Naive thymus-derived CD4-positive, alpha-beta T cell (primary cell): ENCODE results near the gene LRTM1. TPM values are rescaled to one million over a fixed set of nuclear protein-coding genes. Genes with fewer than 3 reads are reported as not detected.

Experiments
- ATAC-seq: fragments of 150-1000 bp; cut with Tn5 transposase; 2 replicates; pipeline ENCODE4 v1.10.0; 2021; ENCODE audit warnings: mild to moderate bottlenecking, moderate library complexity
- CTCF ChIA-PET: fragments of 350-600 bp; sonication (Branson Sonifier 250); formaldehyde crosslinking; loops from one replicate; lab custom pipeline; 2021; ENCODE audit warnings: antibody characterized with exemption; lab: Charles Lee
- POLR2A ChIA-PET: fragments of 350-600 bp; sonication (Branson Sonifier 250); formaldehyde crosslinking; loops from one replicate; lab custom pipeline; 2021; ENCODE audit warnings: antibody characterized with exemption, inconsistent platforms; lab: Charles Lee
- DNase-seq, 9 donors: peaks; one replicate each; pipeline versions ENCODE4 v3.0.0 to v3.0.0-alpha.2; 2020 to 2022; ENCODE audit warnings: mixed read lengths in 1 of 9
- H3K27ac ChIP-seq: one replicate; pipeline ENCODE4 v1.7.0; 2013; ENCODE audit warnings: mild to moderate bottlenecking, low read depth, low read length, moderate library complexity
- H3K27me3 ChIP-seq, 2 donors: one replicate each; pipeline ENCODE4 v1.7.0; 2013; ENCODE audit warnings: low read length in 2 of 2, mild to moderate bottlenecking in 2 of 2, moderate library complexity in 2 of 2; ENCODE audit not compliant: control insufficient read depth in 2 of 2, insufficient read depth in 2 of 2
- H3K36me3 ChIP-seq, 3 experiments: 1 replicate in 2 of 3; 2 replicates in 1 of 3; pipeline ENCODE4 v1.7.0; 2013; ENCODE audit warnings: low read length in 3 of 3, mild to moderate bottlenecking in 3 of 3, moderate library complexity in 1 of 3; ENCODE audit not compliant: insufficient read depth in 3 of 3, control insufficient read depth in 2 of 3
- H3K4me1 ChIP-seq, 2 donors: one replicate each; pipeline ENCODE4 v1.7.0; 2013; ENCODE audit warnings: low read length in 2 of 2, mild to moderate bottlenecking in 2 of 2, moderate library complexity in 1 of 2; ENCODE audit not compliant: control insufficient read depth in 2 of 2, insufficient read depth in 2 of 2
- H3K4me3 ChIP-seq: 2 replicates; pipeline ENCODE4 v1.7.0; 2013; ENCODE audit warnings: mild to moderate bottlenecking, low read length
- H3K9me3 ChIP-seq, 3 experiments: 1 replicate in 2 of 3; 2 replicates in 1 of 3; pipeline ENCODE4 v1.7.0; 2013; ENCODE audit warnings: low read length in 3 of 3; ENCODE audit not compliant: control insufficient read depth in 2 of 3
- H3K27ac Mint-ChIP-seq, 9 donors: one replicate each; pipeline ENCODE4 v1.8.0; 2020 to 2022; ENCODE audit warnings: mixed read lengths in 9 of 9, mild to moderate bottlenecking in 8 of 9, moderate library complexity in 5 of 9, inconsistent platforms in 2 of 9
- H3K27me3 Mint-ChIP-seq, 5 donors: one replicate each; pipeline ENCODE4 v1.8.0; 2021 to 2022; ENCODE audit warnings: mixed read lengths in 5 of 5, mild to moderate bottlenecking in 1 of 5
- H3K36me3 Mint-ChIP-seq, 5 donors: one replicate each; pipeline ENCODE4 v1.8.0; 2020 to 2022; ENCODE audit warnings: mixed read lengths in 5 of 5, mild to moderate bottlenecking in 3 of 5, inconsistent platforms in 1 of 5
- H3K4me1 Mint-ChIP-seq, 7 donors: one replicate each; pipeline ENCODE4 v1.8.0; 2020 to 2022; ENCODE audit warnings: mixed read lengths in 7 of 7, mild to moderate bottlenecking in 3 of 7, inconsistent platforms in 1 of 7
- H3K4me3 Mint-ChIP-seq, 10 donors: one replicate each; pipeline ENCODE4 v1.8.0; 2020 to 2022; ENCODE audit warnings: mild to moderate bottlenecking in 10 of 10, mixed read lengths in 10 of 10, moderate library complexity in 6 of 10, inconsistent platforms in 2 of 10
- H3K9me3 Mint-ChIP-seq, 11 donors: one replicate each; pipeline ENCODE4 v1.8.0; 2020 to 2022; ENCODE audit warnings: mixed read lengths in 11 of 11, mild to moderate bottlenecking in 4 of 11, inconsistent platforms in 1 of 11, moderate library complexity in 1 of 11
- intact Hi-C, 2 donors: fragments of 100-400 bp; cut with micrococcal nuclease; formaldehyde crosslinking; loops; one replicate each; pipeline ENCODE4 v1.15.1; 2023
- polyA plus RNA-seq, 2 donors: library from polyadenylated mRNA; unstranded; fragments of 300-500 nt; fragmentation: Illumina TruSeq; gene quantifications; one replicate each; pipeline ENCODE4 v1.2.3, GENCODE V29; 2021
- total RNA-seq, 6 experiments: library from RNA in 5 of 6; stranded (reverse) in 5 of 6; gene quantifications; 1 replicate in 5 of 6; 2 replicates in 1 of 6; pipeline ENCODE4 v1.2.3 and lab custom pipeline; 2021 to 2026

Gene LRTM1
- total and polyA plus RNA-seq, 7 experiments from 2014 or later, result not detected

GRCh38 chr3:54891540-54891897, 36.3 kb downstream of the LRTM1 start:
- H3K36me3 ChIP-seq, result no peaks in the 10 kb centered on the region
- intact Hi-C loops, result no loop called here
- no peaks in the 10 kb centered on the region for H3K9me3 ChIP-seq
- H3K27me3 ChIP-seq, result no peaks in the 10 kb centered on the region
- no peak overlapping the region for H3K27ac ChIP-seq
- Mint-ChIP-seq H3K4me3 (no peak overlapping the region), H3K36me3 (no peaks in the 10 kb centered on the region), H3K27me3 (no peaks in the 10 kb centered on the region), H3K9me3 (peaks cover 0 to 10% (median 2%) of the 10 kb centered on the region in 11 donors), H3K27ac (no peak overlapping the region), H3K4me1 (no peaks in the 10 kb centered on the region)
- ChIA-PET CTCF (no interaction called here), POLR2A (no interaction called here)
- no peaks in the 10 kb centered on the region for H3K4me1 ChIP-seq
- no peak for DNase-seq
- ATAC-seq, result no peak
- H3K4me3 ChIP-seq, result no peak overlapping the region

GRCh38 chr3:54889731-54890130, 38.1 kb downstream of the LRTM1 start:
- Histone ChIP-seq H3K36me3 (no peaks in the 10 kb centered on the region), H3K9me3 (no peaks in the 10 kb centered on the region), H3K4me3 (no peak overlapping the region), H3K27me3 (no peaks in the 10 kb centered on the region), H3K4me1 (no peaks in the 10 kb centered on the region), H3K27ac (no peak overlapping the region)
- peaks cover 0 to 6% (median 0%) of the 10 kb centered on the region in 11 donors for H3K9me3 Mint-ChIP-seq
- H3K27ac Mint-ChIP-seq, result no peak overlapping the region
- POLR2A ChIA-PET, result no interaction called here
- intact Hi-C loops, result no loop called here
- ATAC-seq, result no peak
- H3K4me3 Mint-ChIP-seq, result no peak overlapping the region
- H3K36me3 Mint-ChIP-seq, result no peaks in the 10 kb centered on the region
- H3K27me3 Mint-ChIP-seq, result no peaks in the 10 kb centered on the region
- CTCF ChIA-PET, result no interaction called here
- no peak for DNase-seq
- no peaks in the 10 kb centered on the region for H3K4me1 Mint-ChIP-seq

DNA sequence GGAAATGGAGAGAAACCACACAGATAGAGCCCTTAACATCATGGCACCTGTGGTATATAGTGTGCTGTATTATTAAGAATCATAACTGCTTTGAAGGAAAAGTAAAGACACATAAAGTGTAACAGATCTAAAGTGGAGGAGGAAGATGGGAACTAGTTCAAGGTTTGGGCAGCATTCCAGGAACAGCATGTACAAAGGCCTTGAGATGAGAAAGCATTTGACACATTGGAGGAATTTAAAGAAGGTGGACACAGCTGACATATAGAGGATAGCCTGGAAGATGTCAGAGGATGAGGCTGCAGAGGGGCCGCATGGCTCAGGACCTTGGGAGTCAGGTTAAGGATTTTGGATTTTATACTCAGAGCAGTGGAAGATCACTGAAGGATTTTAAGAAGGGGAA, 39.0 kb downstream of the LRTM1 start:
- H3K4me3 Mint-ChIP-seq, result no peak overlapping the region
- no peak overlapping the region for H3K27ac Mint-ChIP-seq
- intact Hi-C loops, result no loop called here
- H3K4me3 ChIP-seq, result no peak overlapping the region
- ATAC-seq (no peak), DNase-seq (no peak)
- ChIA-PET POLR2A (no interaction called here), CTCF (no interaction called here)
- H3K27me3 Mint-ChIP-seq, result peaks cover 0 to 3% (median 0%) of the 10 kb centered on the region in 5 donors
- H3K36me3 ChIP-seq, result no peaks in the 10 kb centered on the region
- H3K4me1 Mint-ChIP-seq, result no peaks in the 10 kb centered on the region
- H3K4me1 ChIP-seq, result no peaks in the 10 kb centered on the region
- no peaks in the 10 kb centered on the region for H3K36me3 Mint-ChIP-seq
- H3K27me3 ChIP-seq, result no peaks in the 10 kb centered on the region
- H3K27ac ChIP-seq, result no peak overlapping the region
- H3K9me3 ChIP-seq, result no peaks in the 10 kb centered on the region
- peaks cover 0 to 6% (median 0%) of the 10 kb centered on the region in 11 donors for H3K9me3 Mint-ChIP-seq

GRCh38 chr3:54888162-54888561, 39.7 kb downstream of the LRTM1 start:
- intact Hi-C loops, result no loop called here
- POLR2A ChIA-PET, result no interaction called here
- no peak for ATAC-seq

GRCh38 chr3:54882129-54882833, 45.6 kb downstream of the LRTM1 start:
- Mint-ChIP-seq H3K27me3 (peaks cover 0 to 8% (median 5%) of the 10 kb centered on the region in 5 donors), H3K4me3 (no peak overlapping the region), H3K4me1 (no peaks in the 10 kb centered on the region), H3K36me3 (no peaks in the 10 kb centered on the region), H3K27ac (no peak overlapping the region), H3K9me3 (peaks cover 0 to 7% (median 0%) of the 10 kb centered on the region in 11 donors)
- no peaks in the 10 kb centered on the region for H3K4me1 ChIP-seq
- ATAC-seq (no peak), DNase-seq (no peak)
- H3K36me3 ChIP-seq, result no peaks in the 10 kb centered on the region
- CTCF ChIA-PET, result no interaction called here
- intact Hi-C loops, result no loop called here
- H3K27ac ChIP-seq, result no peak overlapping the region
- POLR2A ChIA-PET, result no interaction called here
- no peak overlapping the region for H3K4me3 ChIP-seq
- no peaks in the 10 kb centered on the region for H3K27me3 ChIP-seq
- no peaks in the 10 kb centered on the region for H3K9me3 ChIP-seq

More at GRCh38 chr3:54888162-54888561, 39.7 kb downstream of the LRTM1 start:
- DNase-seq, result no peak
- Histone ChIP-seq H3K9me3 (no peaks in the 10 kb centered on the region), H3K4me3 (no peak overlapping the region), H3K27me3 (no peaks in the 10 kb centered on the region), H3K27ac (no peak overlapping the region), H3K4me1 (no peaks in the 10 kb centered on the region), H3K36me3 (no peaks in the 10 kb centered on the region)
- H3K27ac Mint-ChIP-seq, result no peak overlapping the region
- peaks cover 0 to 11% (median 0%) of the 10 kb centered on the region in 11 donors for H3K9me3 Mint-ChIP-seq
- CTCF ChIA-PET, result no interaction called here
- H3K27me3 Mint-ChIP-seq, result peaks cover 0 to 8% (median 0%) of the 10 kb centered on the region in 5 donors
- no peaks in the 10 kb centered on the region for H3K36me3 Mint-ChIP-seq
- no peak overlapping the region for H3K4me3 Mint-ChIP-seq
- no peaks in the 10 kb centered on the region for H3K4me1 Mint-ChIP-seq

- Histone ChIP-seq H3K9me3 (no peaks in the 10 kb centered on the region), H3K27ac (no peak overlapping the region), H3K4me3 (no peak overlapping the region), H3K36me3 (no peaks in the 10 kb centered on the region), H3K4me1 (no peaks in the 10 kb centered on the region), H3K27me3 (no peaks in the 10 kb centered on the region)
- DNase-seq (no peak), ATAC-seq (no peak)
- Mint-ChIP-seq H3K4me3 (no peak overlapping the region), H3K36me3 (no peaks in the 10 kb centered on the region), H3K9me3 (peaks cover 0 to 9% (median 0%) of the 10 kb centered on the region in 11 donors), H3K4me1 (no peaks in the 10 kb centered on the region), H3K27ac (no peak overlapping the region), H3K27me3 (peaks cover 0 to 14% (median 0%) of the 10 kb centered on the region in 5 donors)
- intact Hi-C loops, result no loop called here
- POLR2A ChIA-PET, result no interaction called here
- CTCF ChIA-PET, result no interaction called here
These were observed 49.7 kb downstream of the LRTM1 start for GRCh38 chr3:54878145-54878544.

DNA sequence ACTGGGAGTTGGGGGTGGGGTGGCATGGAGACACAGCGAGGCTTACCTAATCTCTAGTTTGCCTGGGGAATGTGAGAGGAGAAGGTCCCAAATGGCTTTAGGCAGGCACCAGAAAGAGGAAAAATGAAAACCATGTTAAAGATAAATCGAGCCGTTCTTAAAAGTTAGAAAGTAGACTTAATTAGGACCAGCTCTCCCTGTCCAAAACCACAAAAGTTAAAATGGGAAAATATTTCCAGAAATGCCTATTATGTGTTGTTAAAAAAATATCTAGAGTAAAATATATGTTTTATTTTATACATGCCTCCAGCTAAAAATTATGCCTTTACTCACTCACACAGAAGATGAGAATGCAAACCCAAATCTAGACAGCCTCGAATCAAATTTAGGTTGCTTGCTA, 50.1 kb downstream of the LRTM1 start:
- no peak overlapping the region for H3K27ac Mint-ChIP-seq
- no peaks in the 10 kb centered on the region for H3K36me3 Mint-ChIP-seq
- intact Hi-C loops, result no loop called here
- ChIA-PET CTCF (no interaction called here), POLR2A (no interaction called here)
- H3K9me3 Mint-ChIP-seq, result peaks cover 0 to 11% (median 0%) of the 10 kb centered on the region in 11 donors
- no peak for ATAC-seq
- peaks cover 0 to 14% (median 0%) of the 10 kb centered on the region in 5 donors for H3K27me3 Mint-ChIP-seq
- Histone ChIP-seq H3K27me3 (no peaks in the 10 kb centered on the region), H3K9me3 (no peaks in the 10 kb centered on the region), H3K4me3 (no peak overlapping the region), H3K36me3 (no peaks in the 10 kb centered on the region), H3K4me1 (no peaks in the 10 kb centered on the region), H3K27ac (no peak overlapping the region)
- no peak overlapping the region for H3K4me3 Mint-ChIP-seq
- H3K4me1 Mint-ChIP-seq, result no peaks in the 10 kb centered on the region
- no peak for DNase-seq
